Panc1 (cell line): ENCODE data around the gene ASH1L.
"Not testable (repeated sequence)": the region's sequence is repeated elsewhere in the genome, so short reads cannot be mapped to it uniquely, and the experiment has no call there.

ENCODE experiments used
- CTCF ChIP-seq: fragments of 450-650 bp; IDR thresholded peaks from 2 replicates; pipeline ENCODE4 v1.5.1; 2017; ENCODE audit warnings: mild to moderate bottlenecking
- POLR2AphosphoS5 ChIP-seq: IDR thresholded peaks from 2 replicates; pipeline ENCODE4 v1.6.1; 2012; ENCODE audit warnings: mild to moderate bottlenecking, low read depth, low read length, moderate library complexity
- REST ChIP-seq, 2 experiments: IDR thresholded peaks; 2 replicates each; pipeline ENCODE4 v1.6.1; 2011 to 2012; ENCODE audit warnings: low read depth in 2 of 2, control low read depth in 1 of 2, low read length in 1 of 2, mild to moderate bottlenecking in 1 of 2, moderate library complexity in 1 of 2; ENCODE audit not compliant: insufficient read depth in 1 of 2
- SIN3A ChIP-seq: IDR thresholded peaks from 2 replicates; pipeline ENCODE4 v1.6.1; 2012; ENCODE audit warnings: low read depth, mild to moderate bottlenecking, low read length, moderate library complexity, borderline replicate concordance; ENCODE audit not compliant: insufficient read depth
- TCF7L2 ChIP-seq: IDR thresholded peaks from 2 replicates; pipeline ENCODE4 v1.6.1; 2011; ENCODE audit warnings: mild to moderate bottlenecking, low read depth, low read length, inconsistent platforms

GRCh38 chr1:155575608-155576007, 13.0 kb upstream of the ASH1L start:
- not testable (repeated sequence) for TF ChIP-seq POLR2AphosphoS5; CTCF; SIN3A; TCF7L2; REST (IDR thresholded peaks at IDR 0.05; ENCODE audit: insufficient read depth in 1 of 2, low read depth in 2 of 2, low read length in 1 of 2)
